HG03095 (cell line): ENCODE measurements around the gene CORO2A.
"Not testable (repeated sequence)": the region's sequence is repeated elsewhere in the genome, so short reads cannot be mapped to it uniquely, and the experiment has no call there.

Experiments used
- ATAC-seq: cut with Tn5 transposase; IDR thresholded peaks from one replicate; pipeline ENCODE4 v1.9.1; 2021; ENCODE audit warnings: moderate library complexity; ENCODE audit not compliant: unreplicated experiment

CORO2A gene

DNA sequence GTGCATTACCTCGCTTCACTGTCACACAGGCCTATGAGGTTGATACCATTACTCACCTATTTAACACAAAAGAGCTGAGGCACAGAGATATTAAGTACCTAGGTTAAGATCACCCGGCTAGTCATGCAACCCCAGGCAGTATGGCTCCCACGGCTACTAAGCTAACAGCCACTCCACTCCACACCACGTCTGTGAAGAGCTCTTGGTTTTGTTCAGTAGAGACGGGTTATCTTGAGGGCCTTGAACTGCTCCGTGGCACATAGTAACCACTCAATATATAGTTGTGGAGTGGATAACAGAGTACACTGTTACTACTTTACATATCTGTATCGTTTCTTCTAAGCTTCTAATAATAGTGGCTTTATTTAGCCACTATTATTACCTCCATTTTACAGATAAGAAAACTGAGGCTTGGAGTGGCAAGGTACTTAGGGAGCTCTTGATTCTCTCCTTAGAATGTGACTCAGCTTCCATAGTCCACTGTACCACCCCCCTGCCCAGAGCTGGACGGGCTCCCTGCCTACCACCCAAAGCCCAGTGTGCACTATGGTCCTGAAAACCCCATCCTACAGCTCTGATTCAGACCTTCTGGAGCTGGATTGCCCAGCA is 1.0 kb upstream of the CORO2A start:
- no peak for ATAC-seq

DNA sequence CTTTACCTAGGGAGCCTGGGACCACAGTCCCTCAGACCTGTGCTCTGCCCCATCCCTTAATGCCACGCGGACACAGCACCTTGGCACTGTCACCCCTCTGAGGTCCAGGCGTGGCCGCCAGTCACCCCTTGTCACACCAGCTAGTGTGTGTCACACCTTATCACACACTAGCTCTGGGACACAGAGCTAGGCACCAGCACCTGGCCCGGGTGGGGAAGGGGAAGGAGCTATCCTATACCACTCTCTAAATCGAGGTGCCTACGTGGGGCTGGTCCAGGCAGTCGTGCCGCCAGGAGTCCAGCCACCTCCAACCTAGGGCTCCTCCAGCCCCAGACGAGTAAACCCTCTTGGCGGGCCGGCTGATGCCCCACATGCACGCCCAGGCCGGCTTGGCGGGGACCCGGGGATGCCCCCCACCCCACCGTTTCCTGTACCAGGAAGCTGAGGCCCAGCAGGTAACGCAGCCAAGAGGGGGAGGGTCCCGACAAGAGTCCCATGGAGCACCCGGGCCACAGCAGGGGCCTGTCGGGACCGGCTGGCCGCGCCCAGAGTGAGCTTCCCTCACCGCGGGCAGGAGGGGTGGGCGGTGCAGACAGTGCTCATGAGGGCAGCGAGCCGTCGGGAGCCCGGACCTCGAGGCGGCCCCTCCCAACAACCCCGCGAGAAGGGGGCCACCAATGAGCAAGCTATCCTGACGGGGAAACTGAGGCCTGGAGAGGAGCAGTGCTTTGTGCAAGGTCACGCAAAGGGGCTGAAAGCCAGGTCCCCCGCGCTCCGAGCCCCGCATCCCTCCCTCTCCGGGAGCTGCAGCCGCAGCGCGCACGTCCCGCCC is 550 bp downstream of the CORO2A start:
- ATAC-seq = peak; percentile 5

DNA sequence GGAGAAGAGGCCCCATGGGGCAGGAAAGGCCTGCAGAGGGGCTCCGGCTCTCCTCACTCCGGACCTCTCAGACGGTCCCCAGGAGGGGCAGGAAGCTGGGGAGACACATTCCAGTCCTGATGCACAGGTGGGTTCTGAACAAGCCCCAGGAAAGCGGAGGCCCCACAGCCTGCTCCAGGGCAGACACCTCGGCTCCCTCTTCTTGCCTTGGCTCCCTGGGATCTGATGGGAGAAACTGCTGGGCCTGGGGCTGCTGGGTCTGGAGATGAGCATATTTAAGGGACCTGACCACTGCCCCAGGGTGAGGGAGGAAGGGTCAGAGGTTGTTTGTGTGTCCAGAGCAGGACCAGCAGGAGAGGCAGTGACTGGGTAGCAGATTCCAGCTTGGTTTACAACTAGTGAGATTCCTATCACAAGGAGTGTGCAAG is 1.2 kb downstream of the CORO2A start:
- no peak for ATAC-seq

DNA sequence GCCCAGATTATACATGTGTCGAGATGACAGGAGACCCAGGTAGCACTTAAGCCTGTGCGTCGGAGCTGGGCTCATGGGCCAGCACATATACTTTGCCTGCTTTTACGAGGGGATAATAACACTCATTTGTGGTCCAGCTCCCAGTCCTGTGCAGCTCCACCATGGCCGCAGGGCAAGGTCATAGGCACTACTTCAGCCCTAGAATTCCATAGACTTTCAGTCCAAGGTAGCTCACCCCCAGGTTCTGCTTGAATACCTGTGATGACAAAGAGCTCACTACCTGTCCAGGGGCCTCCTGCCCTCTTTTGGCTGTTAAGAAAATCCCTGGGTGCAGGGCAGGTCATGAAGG is 1.7 kb downstream of the CORO2A start:
- ATAC-seq = no peak

DNA sequence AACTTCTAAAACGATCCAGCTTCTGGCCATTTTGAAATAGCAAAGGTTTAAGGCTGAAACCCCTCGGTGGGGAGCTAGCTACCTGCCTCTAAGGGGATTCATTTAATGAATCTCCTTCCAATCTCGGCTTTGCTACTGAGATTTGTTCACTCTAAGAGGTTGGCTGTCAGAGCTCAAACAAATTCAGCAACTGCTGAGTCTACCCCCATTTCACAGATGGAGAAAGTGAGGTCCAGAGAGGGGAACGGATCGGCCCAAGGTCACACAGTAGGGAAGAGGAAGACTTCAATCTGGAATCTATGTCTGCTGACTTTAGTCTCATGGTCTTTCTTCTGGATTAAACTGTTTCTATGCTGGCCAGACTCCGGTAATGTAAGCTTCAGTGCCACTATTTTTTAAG is 3.0 kb downstream of the CORO2A start:
- no peak for ATAC-seq

DNA sequence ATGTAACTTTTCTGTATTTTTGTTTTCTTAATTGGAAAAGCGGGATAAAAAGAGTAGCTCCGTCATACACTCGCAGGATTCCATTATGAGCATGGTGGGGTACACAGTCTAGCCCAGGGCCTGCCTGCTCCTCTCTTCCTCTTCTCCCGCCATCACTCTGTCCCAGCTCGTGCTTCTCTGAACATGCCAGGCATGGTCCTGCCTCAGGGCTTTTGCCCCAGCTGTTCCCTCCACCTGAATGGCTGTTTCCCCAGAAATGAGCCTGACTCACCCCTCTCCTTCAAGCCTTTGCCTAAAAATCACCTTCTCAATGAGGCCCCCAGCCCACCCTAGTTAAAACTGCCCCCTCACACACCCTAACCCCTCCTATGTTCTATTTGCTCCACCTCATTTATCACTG is 4.5 kb downstream of the CORO2A start:
- ATAC-seq = no peak

DNA sequence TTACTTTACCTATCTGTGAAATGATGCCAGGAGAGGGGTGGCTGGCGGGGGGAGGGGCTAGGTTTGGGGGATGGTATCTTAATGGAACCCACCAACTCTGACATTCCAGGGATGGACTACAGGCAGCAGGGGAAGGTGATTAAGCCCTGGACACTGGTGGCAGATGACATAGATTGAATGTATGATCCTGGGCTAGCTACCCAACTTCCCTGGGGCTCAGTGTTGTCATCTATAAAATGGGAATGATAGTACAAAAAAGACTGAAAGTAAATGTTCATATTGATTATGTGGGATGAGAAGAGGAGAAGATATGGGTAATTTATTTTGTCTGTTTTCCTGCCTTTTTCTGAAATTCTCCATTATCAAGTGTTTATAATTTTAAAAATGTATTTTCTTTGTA is 6.2 kb downstream of the CORO2A start:
- ATAC-seq = no peak

DNA sequence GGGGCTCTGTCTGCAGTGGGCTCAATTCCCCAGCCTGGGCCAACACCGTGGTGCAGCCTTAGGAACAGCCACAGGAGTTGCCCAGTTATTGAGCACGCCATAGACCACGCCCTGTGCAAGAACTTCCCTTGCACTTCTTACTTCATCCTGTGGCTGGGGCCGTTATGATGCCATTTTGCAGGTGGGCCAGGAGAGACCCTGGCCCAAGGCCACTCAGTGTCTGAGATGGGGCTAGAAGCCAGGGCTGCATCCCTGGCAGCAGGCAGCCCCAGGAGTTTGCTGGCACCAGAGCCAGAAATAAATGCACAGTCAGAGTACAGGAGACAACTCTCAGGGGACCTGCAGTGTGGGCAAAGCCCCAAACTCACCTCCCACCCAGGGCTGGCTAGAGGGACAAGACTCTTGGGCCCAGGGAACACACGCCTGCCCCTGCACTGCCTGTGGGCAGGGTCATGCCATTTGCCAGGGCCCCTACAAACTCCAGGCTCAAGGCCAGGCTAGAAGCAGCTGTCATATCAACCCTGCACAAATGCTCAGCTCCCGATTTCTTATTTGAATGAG is 6.7 kb downstream of the CORO2A start:
- ATAC-seq = no peak

DNA sequence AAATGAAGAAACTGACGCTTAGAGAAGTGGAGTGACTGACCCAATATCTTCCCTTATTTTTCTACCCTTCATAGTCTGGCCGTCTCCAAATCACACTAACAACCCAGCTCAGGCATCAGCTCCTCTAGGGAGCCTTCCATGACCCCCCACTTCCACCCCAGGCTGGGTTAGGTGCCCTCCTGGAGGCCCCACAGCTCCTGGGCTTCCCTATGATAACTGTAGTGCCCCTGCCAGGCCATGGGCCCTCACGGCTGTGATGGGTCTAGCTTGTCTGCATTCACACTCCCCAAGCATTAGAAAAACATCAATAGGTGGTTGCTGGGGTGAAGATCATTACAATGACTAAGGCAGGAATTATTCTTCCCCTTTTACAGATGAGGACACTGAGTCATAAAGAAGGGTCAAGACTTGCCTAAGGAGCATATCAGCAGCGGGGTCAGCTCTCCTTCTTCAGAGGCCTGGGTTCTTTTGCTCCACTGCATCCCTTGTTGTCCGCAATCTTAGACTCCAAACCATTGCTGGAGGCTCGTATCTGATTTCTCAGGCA is 7.3 kb downstream of the CORO2A start:
- ATAC-seq = no peak

DNA sequence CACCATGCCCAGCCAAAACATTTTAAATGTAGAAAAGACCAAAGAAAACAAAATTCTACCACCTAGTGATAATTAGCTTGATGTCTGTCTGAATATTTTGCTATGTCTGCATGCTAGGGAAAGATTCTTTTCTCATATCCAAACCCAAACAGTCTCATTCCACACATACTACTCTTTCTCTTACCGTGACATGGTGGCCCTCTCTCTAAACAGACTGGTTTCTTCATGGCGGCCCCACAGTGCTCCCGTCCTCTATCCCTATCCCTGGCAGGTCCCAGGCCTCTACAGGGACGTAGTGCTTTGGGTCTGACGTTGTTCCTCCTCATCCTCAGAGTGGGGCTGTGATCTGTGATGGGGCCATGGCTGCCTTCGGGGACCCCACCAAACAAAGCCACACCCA is 8.1 kb downstream of the CORO2A start:
- ATAC-seq = no peak

DNA sequence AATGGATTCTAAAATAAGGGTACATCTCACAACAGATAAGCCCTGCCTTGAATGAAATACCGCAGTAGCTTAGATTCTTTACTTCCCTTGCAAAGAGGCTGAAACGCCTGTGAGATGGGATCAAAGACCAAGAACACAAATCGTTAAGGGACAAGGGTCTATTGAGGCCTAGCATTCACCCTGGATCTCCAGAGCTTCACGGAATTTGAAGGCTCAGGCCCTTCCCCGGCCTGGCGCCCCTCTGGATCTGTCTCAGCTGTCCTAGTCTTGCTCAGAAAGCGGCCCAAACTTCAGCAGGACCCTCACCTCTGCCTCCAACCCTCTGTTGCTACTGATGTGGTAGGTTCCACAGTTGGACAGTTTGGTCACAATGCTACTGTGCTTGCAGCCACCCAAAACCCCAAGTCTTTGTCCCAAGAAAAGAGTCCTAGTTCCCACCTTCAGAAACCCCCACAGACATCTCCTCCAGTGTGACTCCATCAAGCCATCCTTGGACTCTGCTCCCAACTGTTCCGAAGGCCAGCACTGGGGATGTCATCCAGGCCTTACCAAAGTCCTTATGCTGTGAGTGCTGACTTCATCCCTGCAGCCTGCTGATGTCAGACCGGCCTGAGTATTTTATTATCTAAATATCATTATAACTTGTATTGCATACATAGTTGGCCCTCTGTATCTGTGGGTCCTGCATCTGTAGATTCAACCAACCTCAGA is 9.4 kb downstream of the CORO2A start:
- ATAC-seq = no peak

DNA sequence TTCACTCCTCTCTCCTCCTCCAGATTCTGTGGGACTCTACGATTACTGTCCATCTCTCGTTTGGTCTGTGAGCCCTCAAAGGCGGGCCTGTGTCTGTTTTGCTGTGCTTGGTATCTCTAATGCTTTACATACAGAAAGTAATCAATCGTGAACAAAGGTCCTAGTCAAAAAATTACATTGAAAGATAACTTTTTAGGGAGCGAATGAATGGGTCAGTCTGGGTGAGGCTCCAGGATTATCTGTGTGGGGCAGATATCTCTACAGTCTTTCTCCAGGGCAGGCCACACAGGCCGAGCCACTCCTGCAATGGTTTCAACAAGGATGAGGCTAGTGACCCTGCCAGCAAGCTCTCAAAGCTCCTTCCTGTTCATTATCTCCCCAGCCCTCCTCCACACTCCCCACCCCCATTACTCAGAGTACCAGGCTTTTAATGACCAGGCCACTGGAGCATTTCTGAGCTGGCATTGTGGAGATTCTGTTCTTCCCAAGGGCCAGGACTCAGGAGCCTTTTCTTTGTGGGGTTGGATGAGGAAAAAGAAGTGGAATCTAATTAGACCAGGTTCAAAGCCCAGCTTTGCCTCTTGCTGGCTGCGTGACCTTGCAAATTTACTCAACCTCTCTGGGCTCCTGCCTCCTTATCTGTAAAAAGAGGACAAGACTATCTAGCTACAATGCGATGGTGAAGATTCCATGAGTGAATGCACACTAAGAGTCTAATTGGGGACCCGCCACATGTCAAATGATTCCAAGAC is 10.2 kb downstream of the CORO2A start:
- ATAC-seq = no peak

DNA sequence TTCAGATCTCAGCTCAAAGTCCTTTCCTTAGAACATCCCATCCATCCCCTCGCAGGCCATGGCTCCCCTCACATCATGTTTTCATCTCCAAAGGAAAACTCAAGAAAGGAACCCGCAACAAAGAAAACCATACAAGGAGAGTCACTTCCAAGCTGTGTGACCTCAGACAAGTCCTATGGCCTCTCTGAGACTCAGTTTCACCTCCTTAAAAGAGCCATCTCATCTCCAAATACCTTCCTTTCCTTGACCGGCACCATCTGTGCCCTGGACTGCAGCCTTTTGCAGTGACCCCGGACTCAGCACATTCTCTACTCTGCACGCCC is 10.7 kb downstream of the CORO2A start:
- ATAC-seq = no peak

DNA sequence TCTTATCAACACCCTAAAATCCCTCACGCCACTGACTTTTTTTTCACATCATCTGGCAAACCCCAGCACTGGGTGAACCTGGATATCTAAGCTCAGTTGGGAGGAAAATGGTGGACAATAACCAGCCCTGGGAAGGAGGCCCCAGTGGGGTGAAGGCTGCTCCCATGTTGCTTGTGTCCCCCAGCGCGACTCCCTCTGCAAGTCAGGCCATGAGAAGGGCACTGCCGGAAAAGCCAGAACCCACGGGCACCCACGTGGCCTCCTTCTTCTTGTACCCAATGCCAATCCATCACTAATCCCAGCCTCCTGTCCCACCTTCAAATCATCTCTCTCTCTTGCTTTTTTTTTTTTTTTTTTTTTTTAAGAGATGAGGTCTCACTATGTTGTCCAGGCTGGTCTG is 11.4 kb downstream of the CORO2A start:
- ATAC-seq = no peak

DNA sequence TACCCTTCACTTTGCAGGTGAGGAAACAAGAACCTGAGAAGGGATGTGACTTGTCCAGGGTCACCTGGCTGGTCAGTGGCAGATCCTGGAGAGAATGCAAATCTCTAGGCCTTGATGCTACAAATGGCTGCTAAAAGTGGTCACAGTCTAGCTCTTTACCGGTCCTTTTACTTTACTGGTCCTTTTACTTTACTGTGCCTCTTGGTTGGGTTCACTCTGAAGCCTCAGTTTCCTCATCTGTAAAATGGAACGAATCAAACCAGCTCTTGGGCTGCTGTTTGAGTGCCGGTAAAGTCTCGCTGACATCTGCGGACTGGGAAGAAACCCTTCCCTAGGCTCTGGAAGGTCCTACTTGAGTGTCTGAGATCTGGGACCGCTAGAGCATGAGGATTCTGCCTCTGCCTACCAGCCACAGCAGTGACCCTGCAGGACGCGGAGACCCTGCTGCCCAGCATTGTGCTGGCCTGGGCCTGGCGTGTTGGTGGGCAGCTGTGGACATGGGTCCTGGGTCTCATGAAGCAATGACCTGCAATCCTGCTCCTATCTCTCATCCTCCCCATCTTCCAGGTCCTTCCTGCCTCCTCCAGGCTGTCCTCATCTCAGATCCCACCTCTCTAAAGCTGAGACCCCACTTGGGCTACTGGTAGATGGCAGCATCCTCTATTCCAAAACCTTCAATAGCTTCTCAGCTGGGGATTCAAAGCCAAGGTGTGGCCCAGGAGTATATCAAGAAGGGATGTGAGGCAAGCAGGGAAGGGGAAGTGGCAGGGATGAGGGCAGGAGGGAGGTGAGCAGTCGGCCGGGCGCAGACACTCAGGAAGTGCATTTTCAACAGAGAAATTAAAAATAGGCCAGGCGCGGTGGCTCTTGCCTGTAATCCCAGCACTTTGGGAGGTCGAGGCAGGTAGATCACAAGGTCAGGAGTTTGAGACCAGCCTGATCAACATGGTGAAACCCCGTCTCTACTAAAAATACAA is 13.3 kb downstream of the CORO2A start:
- no peak for ATAC-seq

DNA sequence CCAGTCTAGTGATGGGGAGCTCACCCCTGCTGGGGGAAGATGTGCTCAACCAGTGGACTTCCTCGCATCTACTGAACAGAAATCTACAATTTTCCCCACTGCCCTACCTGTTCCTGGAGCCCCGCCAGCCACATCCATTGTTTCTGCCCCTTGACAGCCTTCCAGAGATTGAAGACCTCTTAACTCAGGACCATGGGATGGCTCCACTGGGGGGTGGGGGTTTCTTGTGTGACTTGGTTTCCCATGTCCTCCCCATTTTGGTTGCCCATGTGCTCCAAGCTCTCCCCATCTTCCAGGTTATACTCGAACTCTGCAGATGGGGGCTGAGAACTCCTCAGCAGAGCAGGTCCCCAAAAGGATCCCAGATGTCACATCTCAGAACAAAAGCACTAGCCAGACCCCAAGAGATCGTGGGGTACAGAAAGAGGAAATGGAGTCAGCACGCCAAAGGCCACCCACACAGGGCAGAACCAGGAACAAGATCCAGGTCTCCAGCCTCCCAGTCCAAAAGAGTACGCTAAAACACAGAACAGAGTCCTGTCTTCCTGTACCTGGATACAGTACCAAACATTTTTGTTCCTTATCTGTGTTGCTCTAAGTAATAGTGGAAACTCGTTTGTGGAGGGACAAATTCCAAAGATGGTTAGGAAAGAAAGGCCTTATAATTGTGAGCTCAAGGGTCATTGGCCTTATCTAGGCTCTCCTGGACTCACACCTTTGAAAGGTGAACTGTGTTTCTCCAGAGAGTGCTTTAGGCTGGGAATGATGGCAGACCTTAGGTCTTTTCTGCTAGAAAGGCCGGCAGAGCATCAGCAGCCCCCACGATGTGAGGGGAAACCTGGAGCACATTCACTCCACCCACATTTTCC is 15.8 kb downstream of the CORO2A start:
- no peak for ATAC-seq

DNA sequence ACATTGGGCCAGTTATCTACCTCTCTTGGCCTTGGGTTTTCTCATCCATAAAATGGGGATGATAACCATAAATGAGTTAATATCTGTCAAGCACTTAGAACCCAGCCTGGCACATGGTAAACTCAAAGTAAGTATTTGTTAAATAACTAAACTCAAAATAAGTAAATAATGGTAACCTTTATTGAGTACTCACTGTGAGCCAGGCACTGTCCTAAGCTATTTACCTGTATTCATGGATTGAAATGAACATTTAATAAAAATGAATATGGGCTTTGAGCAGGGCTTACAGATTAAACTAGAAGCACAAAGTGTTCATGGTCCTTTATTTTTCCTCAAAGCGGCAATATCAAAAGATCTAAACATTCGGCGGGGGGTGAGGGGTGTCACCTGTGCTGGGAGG is 16.7 kb downstream of the CORO2A start:
- no peak for ATAC-seq

DNA sequence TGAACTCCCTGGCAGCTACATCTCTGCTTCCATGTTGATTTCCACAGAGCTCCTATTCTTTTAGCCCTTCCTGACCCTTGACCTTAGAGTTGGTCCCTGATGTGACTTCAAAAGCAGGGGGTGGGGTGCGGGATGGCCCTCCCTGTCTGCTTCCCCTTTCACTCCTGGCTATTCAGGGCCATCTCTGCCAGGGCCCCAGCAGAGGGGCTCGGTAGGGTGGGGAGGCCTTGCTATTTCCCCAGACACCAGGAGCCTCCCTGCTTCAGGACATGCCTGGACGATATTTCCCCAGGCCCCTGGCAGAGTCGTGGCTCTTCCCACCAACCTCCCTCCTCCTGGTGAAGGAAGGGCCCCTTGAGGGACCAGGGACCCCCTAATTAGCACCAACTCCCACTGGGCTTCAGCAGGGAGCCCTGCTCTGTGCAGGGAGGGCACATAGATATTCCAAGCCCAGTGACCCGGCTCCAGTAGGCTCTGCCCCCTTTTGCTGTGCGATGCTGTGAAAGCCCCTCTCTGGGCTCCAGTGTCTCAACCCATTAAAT is 17.3 kb downstream of the CORO2A start:
- ATAC-seq = no peak

DNA sequence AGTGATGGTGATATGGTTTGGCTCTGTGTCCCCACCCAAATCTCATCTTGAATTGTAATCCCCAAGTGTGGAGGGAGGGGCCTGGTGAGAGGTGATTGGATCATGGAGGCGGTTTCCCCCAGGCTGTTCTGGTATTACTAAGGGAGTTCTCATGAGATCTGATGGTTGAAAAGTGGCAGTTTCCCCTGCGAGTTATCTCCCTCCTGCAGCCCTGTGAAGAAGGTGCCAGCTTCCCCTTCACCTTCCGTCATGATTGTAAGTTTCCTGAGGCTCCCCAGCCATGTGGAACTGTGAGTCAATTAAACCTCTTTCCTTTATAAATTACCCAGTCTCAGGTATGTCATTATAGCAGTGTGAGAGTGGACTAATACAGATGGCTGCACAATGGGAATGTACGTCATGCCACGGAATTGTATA is 17.9 kb downstream of the CORO2A start:
- not testable (repeated sequence) for ATAC-seq
